Astrocyte of the cerebellum (primary cell): Measurements from ENCODE around the gene GMIP.
"Not testable (repeated sequence)": the region's sequence is repeated elsewhere in the genome, so short reads cannot be mapped to it uniquely, and the experiment has no call there.

Experiments
- DNase-seq: peaks from one replicate; pipeline ENCODE4 v3.0.0-alpha.2; 2011; ENCODE audit warnings: low read depth
- H3K4me3 ChIP-seq: 2 replicates; pipeline ENCODE4 v1.5.1; 2011; ENCODE audit warnings: mild to moderate bottlenecking, low read depth, low read length, moderate library complexity
- in situ Hi-C: cut with HindIII; loops from 2 replicates; pipeline ENCODE4 v1.10.0; 2017; ENCODE audit warnings: low sequenced_read_pairs
- TF ChIP-seq, protein P1 (sequence below): IDR thresholded peaks from 2 replicates; pipeline ENCODE4 v1.5.1; 2012; ENCODE audit warnings: low read length, low read depth, moderate library complexity, mild to moderate bottlenecking; ENCODE audit errors: missing control alignments

The GMIP gene

GRCh38 chr19:19606021-19606420 lies 37.4 kb downstream of the GMIP start:
- in situ Hi-C loops, result no loop called here
- DNase-seq, result no peak
- TF ChIP-seq, protein P1, sequence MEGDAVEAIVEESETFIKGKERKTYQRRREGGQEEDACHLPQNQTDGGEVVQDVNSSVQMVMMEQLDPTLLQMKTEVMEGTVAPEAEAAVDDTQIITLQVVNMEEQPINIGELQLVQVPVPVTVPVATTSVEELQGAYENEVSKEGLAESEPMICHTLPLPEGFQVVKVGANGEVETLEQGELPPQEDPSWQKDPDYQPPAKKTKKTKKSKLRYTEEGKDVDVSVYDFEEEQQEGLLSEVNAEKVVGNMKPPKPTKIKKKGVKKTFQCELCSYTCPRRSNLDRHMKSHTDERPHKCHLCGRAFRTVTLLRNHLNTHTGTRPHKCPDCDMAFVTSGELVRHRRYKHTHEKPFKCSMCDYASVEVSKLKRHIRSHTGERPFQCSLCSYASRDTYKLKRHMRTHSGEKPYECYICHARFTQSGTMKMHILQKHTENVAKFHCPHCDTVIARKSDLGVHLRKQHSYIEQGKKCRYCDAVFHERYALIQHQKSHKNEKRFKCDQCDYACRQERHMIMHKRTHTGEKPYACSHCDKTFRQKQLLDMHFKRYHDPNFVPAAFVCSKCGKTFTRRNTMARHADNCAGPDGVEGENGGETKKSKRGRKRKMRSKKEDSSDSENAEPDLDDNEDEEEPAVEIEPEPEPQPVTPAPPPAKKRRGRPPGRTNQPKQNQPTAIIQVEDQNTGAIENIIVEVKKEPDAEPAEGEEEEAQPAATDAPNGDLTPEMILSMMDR, result no peak
- no peak overlapping the region for H3K4me3 ChIP-seq

DNA sequence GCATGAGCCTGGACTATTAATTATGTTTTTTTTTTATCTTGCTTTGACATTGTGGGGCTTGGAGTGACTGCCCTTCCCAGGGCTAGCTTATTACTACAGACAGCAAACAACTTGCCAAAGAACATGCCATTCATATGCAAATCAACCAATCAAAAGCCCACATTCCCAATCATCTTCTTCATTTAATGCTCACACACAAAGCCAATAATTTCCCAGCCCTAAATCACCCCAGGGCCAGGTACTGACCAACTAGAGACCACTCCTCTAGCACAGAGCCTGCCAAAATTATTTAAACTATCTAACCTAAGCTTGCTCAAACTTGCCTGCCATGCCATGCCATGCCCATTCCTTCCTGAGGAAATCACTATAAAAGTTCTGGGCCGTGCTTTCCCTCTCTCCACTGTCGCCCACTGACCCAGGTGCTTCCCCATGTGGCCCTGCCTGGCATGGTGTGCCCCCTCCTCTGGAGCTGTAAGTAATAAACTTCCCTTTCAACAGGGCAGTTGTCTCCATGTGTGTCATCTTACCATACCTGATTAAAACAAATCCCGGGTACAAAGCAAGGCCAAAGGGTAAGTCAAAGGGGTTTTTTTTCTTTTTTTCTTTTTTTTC lies 40.6 kb downstream of the GMIP start:
- DNase-seq, result no peak
- in situ Hi-C loops, result no loop called here
- no peak overlapping the region for H3K4me3 ChIP-seq
- TF ChIP-seq, protein P1, result no peak

GRCh38 chr19:19602136-19602712 lies 41.2 kb downstream of the GMIP start:
- DNase-seq, result no peak
- no peak overlapping the region for H3K4me3 ChIP-seq
- TF ChIP-seq, protein P1, result no peak

GRCh38 chr19:19600793-19601330 lies 42.6 kb downstream of the GMIP start:
- in situ Hi-C loops, result no loop called here
- DNase-seq, result no peak
- H3K4me3 ChIP-seq, result no peak overlapping the region
- TF ChIP-seq, protein P1, result no peak

More at GRCh38 chr19:19602136-19602712, 41.2 kb downstream of the GMIP start:
- in situ Hi-C loops, result no loop called here

DNA sequence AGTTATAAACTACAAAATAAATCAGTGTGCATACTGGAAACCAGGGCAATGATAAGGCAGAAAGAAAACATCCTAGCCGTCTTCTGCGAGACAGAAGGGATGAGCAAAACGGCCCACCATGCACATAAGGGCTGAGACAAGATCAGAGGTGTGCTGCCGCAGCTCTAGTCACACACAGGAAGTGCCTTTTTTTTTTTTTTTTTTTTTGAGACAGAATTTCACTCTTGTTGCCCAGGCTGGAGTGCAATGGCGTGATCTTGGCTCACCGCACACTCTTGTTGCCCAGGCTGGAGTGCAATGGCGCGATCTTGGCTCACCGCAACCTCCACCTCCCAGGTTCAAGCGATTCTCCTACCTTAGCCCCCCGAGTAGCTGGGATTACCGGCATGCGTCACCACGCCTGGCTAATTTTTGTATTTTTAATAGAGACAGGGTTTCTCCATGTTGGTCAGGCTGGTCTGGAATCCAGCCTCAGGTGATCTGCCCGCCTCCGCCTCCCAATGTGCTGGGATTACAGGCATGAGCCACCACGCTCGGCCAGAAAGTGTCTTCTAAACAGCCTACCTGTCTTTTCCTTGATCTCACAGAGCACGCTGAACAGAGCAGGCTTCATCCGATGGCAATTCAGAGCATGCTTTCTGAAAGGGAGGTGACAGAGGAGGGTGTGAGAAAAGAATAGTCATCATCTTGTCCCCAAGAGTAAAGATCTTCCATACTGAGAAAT lies 44.6 kb downstream of the GMIP start:
- DNase-seq, in situ Hi-C loops: not testable (repeated sequence)

GRCh38 chr19:19597809-19598306 lies 45.6 kb downstream of the GMIP start:
- H3K4me3 ChIP-seq, result no peak overlapping the region
- TF ChIP-seq, protein P1, result no peak
- in situ Hi-C loops, result no loop called here
- no peak for DNase-seq

More for the DNA sequence above, 44.6 kb downstream of the GMIP start:
- H3K4me3 ChIP-seq, result not testable (repeated sequence)
